ENCODE results near the gene KIF3A.

GRCh38 chr5:132758451-132758850 lies 21.1 kb upstream of the KIF3A start:
- TF ChIP-seq, protein P1, sequence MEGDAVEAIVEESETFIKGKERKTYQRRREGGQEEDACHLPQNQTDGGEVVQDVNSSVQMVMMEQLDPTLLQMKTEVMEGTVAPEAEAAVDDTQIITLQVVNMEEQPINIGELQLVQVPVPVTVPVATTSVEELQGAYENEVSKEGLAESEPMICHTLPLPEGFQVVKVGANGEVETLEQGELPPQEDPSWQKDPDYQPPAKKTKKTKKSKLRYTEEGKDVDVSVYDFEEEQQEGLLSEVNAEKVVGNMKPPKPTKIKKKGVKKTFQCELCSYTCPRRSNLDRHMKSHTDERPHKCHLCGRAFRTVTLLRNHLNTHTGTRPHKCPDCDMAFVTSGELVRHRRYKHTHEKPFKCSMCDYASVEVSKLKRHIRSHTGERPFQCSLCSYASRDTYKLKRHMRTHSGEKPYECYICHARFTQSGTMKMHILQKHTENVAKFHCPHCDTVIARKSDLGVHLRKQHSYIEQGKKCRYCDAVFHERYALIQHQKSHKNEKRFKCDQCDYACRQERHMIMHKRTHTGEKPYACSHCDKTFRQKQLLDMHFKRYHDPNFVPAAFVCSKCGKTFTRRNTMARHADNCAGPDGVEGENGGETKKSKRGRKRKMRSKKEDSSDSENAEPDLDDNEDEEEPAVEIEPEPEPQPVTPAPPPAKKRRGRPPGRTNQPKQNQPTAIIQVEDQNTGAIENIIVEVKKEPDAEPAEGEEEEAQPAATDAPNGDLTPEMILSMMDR (conservative IDR thresholded peaks at IDR 0.05): no peak
- TF ChIP-seq ZFX (IDR thresholded peaks at IDR 0.05): no peak
